Heart right ventricle (tissue), 16 donors: ENCODE data around the gene BMP10. TPM values are rescaled to one million over a fixed set of nuclear protein-coding genes. Genes with fewer than 3 reads are reported as not detected.

ENCODE experiments used
- ATAC-seq, 8 donors: fragments of 200-7000 bp; cut with Tn5 transposase; one replicate each; pipeline ENCODE4 v1.9.1; 2020; ENCODE audit warnings: mild to moderate bottlenecking in 8 of 8, moderate library complexity in 8 of 8, moderate number of reproducible peaks in 1 of 8
- DNase-seq, 2 donors: peaks; one replicate each; pipeline ENCODE4 v3.0.0-alpha.2; 2020
- H3K27ac ChIP-seq, 10 donors: fragments of 200-600 bp; sonication (generic) in 2 of 10; one replicate each; pipeline versions ENCODE4 v1.5.0 to v1.8.0; 2020 to 2022; ENCODE audit warnings: mild to moderate bottlenecking in 3 of 10
- H3K27me3 ChIP-seq, 7 donors: fragments of 200-600 bp; one replicate each; pipeline ENCODE4 v1.8.0; 2021 to 2022; ENCODE audit warnings: mild to moderate bottlenecking in 2 of 7
- H3K36me3 ChIP-seq, 9 donors: fragments of 200-600 bp; sonication (generic) in 1 of 9; one replicate each; pipeline versions ENCODE4 v1.5.0 to v1.8.0; 2020 to 2022; ENCODE audit warnings: mild to moderate bottlenecking in 2 of 9
- H3K4me1 ChIP-seq, 9 donors: fragments of 200-600 bp; sonication (generic) in 1 of 9; one replicate each; pipeline versions ENCODE4 v1.5.0 to v1.8.0; 2020 to 2022; ENCODE audit warnings: mild to moderate bottlenecking in 4 of 9
- H3K4me3 ChIP-seq, 10 donors: fragments of 200-600 bp; sonication (generic) in 2 of 10; one replicate each; pipeline versions ENCODE4 v1.5.0 to v1.8.0; 2020 to 2022; ENCODE audit warnings: mild to moderate bottlenecking in 7 of 10, moderate library complexity in 2 of 10
- H3K9me3 ChIP-seq, 11 donors: fragments of 200-600 bp in 10 of 11; sonication (generic) in 2 of 11; one replicate each; pipeline versions ENCODE4 v1.5.0 to v1.8.0; 2013 to 2022; ENCODE audit warnings: mild to moderate bottlenecking in 2 of 11, control low read depth in 1 of 11, moderate library complexity in 1 of 11
- CTCF ChIP-seq, 9 donors: fragments of 200-600 bp; sonication (generic) in 2 of 9; IDR thresholded peaks; one replicate each; pipeline versions ENCODE4 v1.5.0 to v1.8.0; 2021 to 2022; ENCODE audit warnings: antibody characterized with exemption in 9 of 9, mild to moderate bottlenecking in 5 of 9, moderate library complexity in 1 of 9
- WGBS, 2 donors: extraction: QIAGEN DNeasy Blood & Tissue Kit; methylation state at CpG; one replicate each; pipeline ENCODE4 v1.1.7; 2013; ENCODE audit warnings: inconsistent platforms in 1 of 2; 5-methylcytosine and 5-hydroxymethylcytosine counted together
- intact Hi-C, 10 donors: fragments of 100-400 bp; cut with DNase I; formaldehyde crosslinking; loops; one replicate each; pipeline versions ENCODE4 v1.11.1 to v1.14.2; 2022
- long read RNA-seq, 3 donors: library from polyadenylated mRNA; unstranded; transcript quantifications; one replicate each; pipeline ENCODE4 v2.0.0, GENCODE V29; 2020 to 2021
- polyA plus RNA-seq, 2 donors: library from polyadenylated mRNA; stranded (reverse); fragments of 200-250 nt; gene quantifications; one replicate each; pipeline ENCODE4 v1.2.3, GENCODE V29; 2013
- total RNA-seq, 10 donors: library from RNA; stranded (reverse); fragmentation: NEBNext Ultra II Directional in 3 of 10; extraction: Animal tissue kit (Norgen Biotek cat#: 25700) in 3 of 10; gene quantifications; one replicate each; pipeline versions ENCODE4 v1.2.1 to v1.2.4, GENCODE V29; 2021 to 2023
- donor health status: Arrhythmogenic right ventricular cardiomyopathy.
- donor health status: ischemic (EF 13 %, LVEDD 7.1; RV severe dilation, severe dysfunction).
- donor health status: healthy with polysubstance abuse.
- donor health status: DM: no; HTN: yes; CAD: no.
- donor health status: DM: no; HTN: no; CAD: no.
- donor health status: ischemic (EF 25% LVEDD 6.9; RV normal size, moderate dysfunction).
- donor health status: ischemic (EF 25% LVEDD 5.7; RV mildly dilated, moderate dysfunction).
- donor health status: healthy.
- donor health status: DM: yes; HTN: yes; CAD: no.
- donor health status: Ischemic cardiomyopathy.
- donor health status: ischemic (EF 35%, LVEDD 5.7; RV mildly dilated, moderate dysfunction).
- donor health status: nonischemic (EF 11% LVEDD 7.7; RV severe dilation, severe dysfunction).
- donor health status: DM: yes; HTN: yes; CAD: no.
- donor health status: PGD.
- donor health status: ischemic (EF 29% LVEDD 5.4; RV normal size, mild dysfunction).
- donor health status: nonischemic (EF 23%, LVEDD 6.1; RV moderate dilation, normal function).

Gene BMP10
- total RNA-seq (under 1 TPM in 1 of 10 donors, not detected in 9; 0.31 TPM), polyA plus RNA-seq (under 1 TPM in 1 of 2 donors, not detected in 1; 0.03 TPM)
- long read RNA-seq, donor 1: 0 reads
- long read RNA-seq, donor 2: 0 reads
- long read RNA-seq, donor 3: 0 reads

GRCh38 chr2:68871159-68871764 lies at the start of gene BMP10:
Gene BMP10 (minus strand): TSS chr2:68871397. CDS start chr2:68871358, 39 bp downstream.
- Histone ChIP-seq H3K4me1 (no peaks in the 10 kb centered on the region), H3K4me3 (no peak within 1 kb of the TSS), H3K9me3 (no peaks in the 10 kb centered on the region), H3K27me3 (peaks cover 0 to 93% (median 54%) of the 10 kb centered on the region in 7 donors), H3K36me3 (no peaks in the 10 kb centered on the region), H3K27ac (no peak within 1 kb of the TSS)
- DNase-seq (no peak), ATAC-seq (no peak)
- intact Hi-C loops: no loop called here
- WGBS, 2 donors: 72 to 79% methylated on average over 6 of the region's 6 CpGs
- TF ChIP-seq CTCF (IDR thresholded peaks at IDR 0.05): no peak

- intact Hi-C loops: loop anchor here in 8 of 10 donors (5.0 to 10.0 kb wide), 6 partner anchors 168 to 456 kb away; partner anchors contain the start of genes APLF (in 6 of the 8) and FBXO48 (in 6 of the 8)
- no peak overlapping the region for H3K4me3 ChIP-seq
- no peak for DNase-seq
- no peaks in the 10 kb centered on the region for H3K36me3 ChIP-seq
- TF ChIP-seq CTCF (IDR thresholded peaks at IDR 0.05): no peak
- H3K27me3 ChIP-seq: peaks cover 0 to 2% (median 0%) of the 10 kb centered on the region in 7 donors
- H3K4me1 ChIP-seq: peaks cover 0 to 7% (median 0%) of the 10 kb centered on the region in 9 donors
- no peak for ATAC-seq
- 88 to 89% methylated on average over 6 of the region's 6 CpGs for WGBS, 2 donors
- no peak overlapping the region for H3K27ac ChIP-seq
- H3K9me3 ChIP-seq: no peaks in the 10 kb centered on the region
These were observed 49.4 kb upstream of the BMP10 start for GRCh38 chr2:68920481-68921170.

GRCh38 chr2:68918497-68918896 lies 47.3 kb upstream of the BMP10 start:
- DNase-seq: no peak
- H3K27me3 ChIP-seq: no peaks in the 10 kb centered on the region
- intact Hi-C loops: no loop called here
- H3K4me3 ChIP-seq: no peak overlapping the region
- H3K4me1 ChIP-seq: peaks cover 0 to 3% (median 0%) of the 10 kb centered on the region in 9 donors
- no peaks in the 10 kb centered on the region for H3K36me3 ChIP-seq
- no peak for TF ChIP-seq CTCF (IDR thresholded peaks at IDR 0.05)
- H3K9me3 ChIP-seq: no peaks in the 10 kb centered on the region
- H3K27ac ChIP-seq: no peak overlapping the region
- no peak for ATAC-seq
- WGBS, 2 donors: 83 to 93% methylated on average over 7 of the region's 7 CpGs

- Histone ChIP-seq H3K4me1 (peaks cover 0 to 13% (median 0%) of the 10 kb centered on the region in 9 donors), H3K27me3 (peaks cover 0 to 4% (median 0%) of the 10 kb centered on the region in 7 donors), H3K27ac (no peak overlapping the region), H3K4me3 (no peak overlapping the region), H3K9me3 (no peaks in the 10 kb centered on the region), H3K36me3 (no peaks in the 10 kb centered on the region)
- TF ChIP-seq CTCF (IDR thresholded peaks at IDR 0.05): no peak
- intact Hi-C loops: no loop called here
- DNase-seq (no peak), ATAC-seq (no peak)
- WGBS, 2 donors: 79 to 81% methylated on average over 3 of the region's 3 CpGs
These were observed 46.0 kb upstream of the BMP10 start for GRCh38 chr2:68917034-68917718.
